ENCODE measurements around the gene SYCN. TPM values are rescaled to one million over a fixed set of nuclear protein-coding genes. Genes with fewer than 3 reads are reported as not detected.

Gene SYCN
- total and polyA plus RNA-seq, 2 donors (not counting 3 experiments of a cell fraction or from before 2014, with no cell fraction given), result not detected

DNA sequence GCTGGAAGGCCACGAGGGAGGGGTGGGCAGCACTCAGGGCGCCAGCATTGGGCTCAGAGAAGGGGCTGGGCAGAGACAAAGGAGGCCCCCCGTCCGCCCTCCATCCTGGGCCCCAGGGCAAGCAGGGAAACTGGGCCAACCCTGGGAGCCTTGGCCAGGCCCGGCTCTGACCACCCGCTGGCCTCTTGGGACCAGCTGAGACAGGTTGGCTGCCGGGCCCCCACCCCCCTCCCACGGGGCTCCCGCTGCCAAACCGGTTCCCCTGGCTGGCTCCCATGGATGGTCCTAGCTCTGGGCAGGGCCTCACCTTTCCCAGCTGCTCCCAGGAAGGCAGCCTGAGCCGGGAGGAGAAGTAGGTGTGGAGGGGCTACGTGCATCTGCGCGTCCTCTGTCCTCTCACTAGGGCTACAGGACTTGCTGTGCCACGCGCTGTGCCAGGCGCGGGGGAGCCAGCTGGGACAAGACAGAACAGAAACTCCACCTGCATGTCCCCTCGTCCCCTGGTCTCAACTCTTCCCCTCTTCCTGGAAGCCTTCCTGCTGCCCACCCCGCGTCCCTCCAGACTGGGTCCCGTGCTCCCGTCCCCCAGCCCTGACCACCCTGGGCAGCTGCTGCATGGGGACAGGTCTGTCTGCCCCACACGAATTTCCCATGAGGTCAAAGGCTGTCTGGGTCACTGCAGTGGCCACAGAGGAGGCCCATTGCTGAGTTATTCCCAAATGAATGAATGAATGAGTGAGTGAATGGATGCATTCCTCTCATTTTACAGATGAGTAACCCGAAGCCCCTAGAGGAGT is 36.4 kb downstream of the SYCN start:
- H3K4me3 ChIP-seq (replicated peaks in 1 of 3; ENCODE audit: insufficient read depth in 1 of 3, low read depth in 1 of 3, low read length in 3 of 3), result no peak overlapping the region
- no peaks in the 10 kb centered on the region for H3K4me1 ChIP-seq (ENCODE audit: control insufficient read depth, extremely low read depth, insufficient read depth, low read length)
- H3K79me2 ChIP-seq (ENCODE audit: control insufficient read depth, insufficient read depth, low read length), result peaks cover 3% of the 10 kb centered on the region
- DNase-seq (ENCODE audit: low read depth, low spot score), result no peak
- POLR2A ChIA-PET, result no interaction called here
- H4K20me1 ChIP-seq (replicated peaks; ENCODE audit: control insufficient read depth, extremely low read depth, insufficient read depth, low read length), result no peaks in the 10 kb centered on the region
- intact Hi-C loops (cut with micrococcal nuclease), result no loop called here
- no peak overlapping the region for H3K9ac ChIP-seq (replicated peaks; ENCODE audit: extremely low read depth, insufficient read depth, low read length)
- H2AFZ ChIP-seq (ENCODE audit: low read depth, low read length), result no peak overlapping the region
- H3K36me3 ChIP-seq (ENCODE audit: control insufficient read depth in 2 of 2, extremely low read depth in 1 of 2, insufficient read depth in 2 of 2, low read length in 2 of 2), result peaks cover 0 to 20% of the 10 kb centered on the region in 2 experiments
- H3K27ac ChIP-seq (ENCODE audit: insufficient read depth, low read depth, low read length), result no peak overlapping the region
- no peaks in the 10 kb centered on the region for H3K9me1 ChIP-seq (replicated peaks; ENCODE audit: control insufficient read depth, extremely low read depth, insufficient read depth, low read length)
- no peaks in the 10 kb centered on the region for H3K27me3 ChIP-seq (ENCODE audit: control insufficient read depth in 2 of 2, insufficient read depth in 2 of 2, low read length in 2 of 2)
- dilution Hi-C loops (cut with MboI; ENCODE audit: extremely low pct_ligation_motif_present, low sequenced_read_pairs), result no loop called here
- H3K4me2 ChIP-seq (ENCODE audit: insufficient read depth, low read length), result no peak overlapping the region
- no TSS peak for BruUV-seq (replicated peaks)
- TF ChIP-seq POLR2A (IDR thresholded peaks at IDR 0.05; ENCODE audit: low read depth, low read length), result no peak
- TF ChIP-seq FOS (IDR thresholded peaks at IDR 0.05; ENCODE audit: borderline replicate concordance, insufficient read depth, low read length), result no peak
- TF ChIP-seq POLR2AphosphoS5 (IDR thresholded peaks at IDR 0.05; ENCODE audit: insufficient read depth, low read depth, low read length), result no peak
- TF ChIP-seq, protein P1, sequence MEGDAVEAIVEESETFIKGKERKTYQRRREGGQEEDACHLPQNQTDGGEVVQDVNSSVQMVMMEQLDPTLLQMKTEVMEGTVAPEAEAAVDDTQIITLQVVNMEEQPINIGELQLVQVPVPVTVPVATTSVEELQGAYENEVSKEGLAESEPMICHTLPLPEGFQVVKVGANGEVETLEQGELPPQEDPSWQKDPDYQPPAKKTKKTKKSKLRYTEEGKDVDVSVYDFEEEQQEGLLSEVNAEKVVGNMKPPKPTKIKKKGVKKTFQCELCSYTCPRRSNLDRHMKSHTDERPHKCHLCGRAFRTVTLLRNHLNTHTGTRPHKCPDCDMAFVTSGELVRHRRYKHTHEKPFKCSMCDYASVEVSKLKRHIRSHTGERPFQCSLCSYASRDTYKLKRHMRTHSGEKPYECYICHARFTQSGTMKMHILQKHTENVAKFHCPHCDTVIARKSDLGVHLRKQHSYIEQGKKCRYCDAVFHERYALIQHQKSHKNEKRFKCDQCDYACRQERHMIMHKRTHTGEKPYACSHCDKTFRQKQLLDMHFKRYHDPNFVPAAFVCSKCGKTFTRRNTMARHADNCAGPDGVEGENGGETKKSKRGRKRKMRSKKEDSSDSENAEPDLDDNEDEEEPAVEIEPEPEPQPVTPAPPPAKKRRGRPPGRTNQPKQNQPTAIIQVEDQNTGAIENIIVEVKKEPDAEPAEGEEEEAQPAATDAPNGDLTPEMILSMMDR (IDR thresholded peaks at IDR 0.05; ENCODE audit: extremely low read depth in 1 of 2, insufficient read depth in 1 of 2, low read depth in 1 of 2, low read length in 2 of 2), result no peak
- no peak for TF ChIP-seq EZH2 (IDR thresholded peaks at IDR 0.05; ENCODE audit: borderline replicate concordance, low read depth, low read length, severe bottlenecking)
- no peak for TF ChIP-seq MYC (IDR thresholded peaks at IDR 0.05; ENCODE audit: low read depth, low read length)
- TF ChIP-seq, protein P2, sequence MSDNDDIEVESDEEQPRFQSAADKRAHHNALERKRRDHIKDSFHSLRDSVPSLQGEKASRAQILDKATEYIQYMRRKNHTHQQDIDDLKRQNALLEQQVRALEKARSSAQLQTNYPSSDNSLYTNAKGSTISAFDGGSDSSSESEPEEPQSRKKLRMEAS (IDR thresholded peaks at IDR 0.05; ENCODE audit: insufficient read depth, insufficient read length), result no peak
- CTCF ChIA-PET, result interaction anchor here (0.6 to 1.6 kb wide), 2 partner anchors 18 to 169 kb away, joined by 3 to 4 read pairs; no protein-coding TSS in a partner anchor
- no peaks in the 10 kb centered on the region for H3K9me3 ChIP-seq (replicated peaks; ENCODE audit: control insufficient read depth, insufficient read depth, low read length)
- no peak for FAIRE-seq
